HPDE6-E6E7 (cell line): ENCODE data around the gene RUNX1.

Source experiments
- DNase-seq: peaks from one replicate; pipeline ENCODE4 v3.0.0; 2011; ENCODE audit warnings: missing footprints; ENCODE audit errors: extremely low spot score

Gene RUNX1

DNA sequence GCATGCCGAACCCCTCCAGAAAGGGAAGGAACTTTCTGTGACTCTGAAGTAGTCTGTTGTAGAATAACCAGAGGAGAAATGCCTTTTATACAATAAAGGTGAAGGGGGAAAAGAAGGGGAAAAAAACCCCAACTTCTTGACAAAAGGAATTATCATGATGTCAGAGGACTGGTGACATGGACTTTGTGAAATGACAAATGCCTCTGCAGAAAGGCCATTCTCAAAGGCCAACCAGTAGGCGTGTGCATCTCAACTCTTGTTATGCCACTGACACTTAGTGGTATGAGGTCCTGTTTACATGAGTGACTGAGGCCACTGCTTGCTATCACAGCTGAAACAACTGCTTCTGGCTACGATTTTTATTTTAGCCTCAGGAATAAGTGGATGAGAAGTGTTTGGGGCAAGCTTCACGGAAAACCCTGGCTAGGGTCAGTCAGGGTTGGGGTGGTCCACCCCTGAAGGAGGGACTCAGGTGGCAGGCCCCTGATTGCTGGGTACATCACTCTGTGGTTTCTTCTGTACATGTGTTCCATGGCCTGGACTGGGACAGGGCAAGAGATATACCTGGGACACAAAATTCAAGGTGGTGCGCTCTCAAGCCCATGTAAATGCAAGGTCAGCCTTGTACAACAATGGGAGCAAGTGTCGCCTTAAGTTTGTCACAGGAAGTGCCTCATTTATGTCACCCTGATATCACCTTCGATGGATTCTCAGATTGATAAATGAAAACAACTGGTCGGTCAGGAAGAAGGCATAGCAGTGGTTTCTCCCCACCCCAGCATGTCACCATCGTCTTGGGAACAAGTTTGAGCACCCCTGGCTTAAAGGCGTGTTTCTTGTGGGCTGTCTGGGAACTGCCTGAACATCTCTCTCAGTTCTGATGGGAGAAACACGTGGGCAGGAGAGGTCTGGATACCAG, 12.4 kb downstream of the RUNX1 start:
- DNase-seq, result no peak

DNA sequence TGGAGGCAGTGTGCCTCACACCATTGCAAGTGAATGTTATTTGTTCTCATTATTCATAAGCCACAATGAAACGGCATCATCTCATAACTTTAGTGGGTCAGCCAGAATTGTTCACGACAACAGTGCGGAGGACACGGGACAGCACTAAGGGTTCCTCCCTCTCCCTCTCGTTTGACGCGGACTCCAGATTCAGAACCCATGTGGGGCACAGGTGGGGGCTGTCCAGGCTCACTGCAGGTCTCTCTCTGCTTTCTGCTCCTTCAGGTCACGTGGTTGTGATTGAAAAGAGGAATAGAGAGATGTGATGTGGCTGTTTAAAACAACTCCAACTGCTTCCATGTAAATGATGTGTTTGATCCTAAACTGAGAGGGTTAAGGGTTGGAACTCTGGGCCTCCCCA, 13.5 kb downstream of the RUNX1 start:
- no peak for DNase-seq

DNA sequence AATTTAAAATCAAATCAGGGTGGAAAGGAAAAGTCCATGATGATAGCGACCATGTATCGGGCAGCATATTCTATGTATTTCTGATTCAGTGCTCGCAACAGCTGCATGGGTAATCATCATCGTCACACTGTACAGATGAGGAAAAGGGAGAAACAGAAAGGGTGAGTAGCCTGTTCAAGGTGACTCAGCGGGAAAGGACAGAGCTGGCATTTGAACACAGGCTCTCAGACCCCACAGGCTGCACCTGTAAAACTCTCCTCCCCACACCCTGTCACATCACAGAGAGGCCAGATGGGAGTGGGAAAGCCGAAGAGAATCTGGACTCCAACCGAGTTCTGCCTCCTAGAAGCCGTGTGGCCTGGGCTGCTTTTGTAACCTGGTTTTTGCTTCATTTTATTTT, 14.0 kb downstream of the RUNX1 start:
- DNase-seq, result no peak

DNA sequence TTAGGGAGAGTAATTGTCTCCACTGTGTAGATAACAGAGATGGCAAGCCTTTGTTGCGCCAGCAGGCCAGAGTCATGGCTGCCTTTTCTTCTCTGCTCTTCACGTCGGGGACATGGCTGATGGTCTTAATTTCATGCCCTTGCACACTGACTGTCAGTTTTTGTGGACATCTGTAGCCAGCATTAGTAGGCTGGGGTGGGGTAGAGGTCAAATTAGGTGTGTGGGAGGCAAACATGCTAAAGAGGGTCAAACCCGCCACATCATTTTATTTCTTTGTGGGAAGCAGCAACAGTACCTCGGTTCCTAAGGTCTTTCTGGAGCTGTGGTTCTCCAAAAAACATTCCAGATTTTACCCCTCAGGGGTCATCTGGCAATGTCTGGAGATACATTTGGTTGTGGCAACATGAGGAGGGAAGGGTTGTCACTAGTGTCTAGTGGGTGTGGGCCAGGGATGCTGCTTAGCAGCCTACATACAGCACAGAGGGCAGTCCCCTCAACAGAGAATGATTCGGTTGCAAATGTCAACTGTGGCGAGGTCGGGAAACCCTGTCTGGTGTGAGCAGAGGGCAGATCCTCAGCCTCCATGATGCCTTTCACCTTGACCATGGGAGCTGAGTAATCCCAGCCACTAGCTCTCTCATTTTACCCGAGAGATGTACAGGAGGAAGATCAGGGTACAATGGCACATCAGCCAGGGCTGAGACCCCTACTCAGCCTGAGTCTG, 14.7 kb downstream of the RUNX1 start:
- no peak for DNase-seq

DNA sequence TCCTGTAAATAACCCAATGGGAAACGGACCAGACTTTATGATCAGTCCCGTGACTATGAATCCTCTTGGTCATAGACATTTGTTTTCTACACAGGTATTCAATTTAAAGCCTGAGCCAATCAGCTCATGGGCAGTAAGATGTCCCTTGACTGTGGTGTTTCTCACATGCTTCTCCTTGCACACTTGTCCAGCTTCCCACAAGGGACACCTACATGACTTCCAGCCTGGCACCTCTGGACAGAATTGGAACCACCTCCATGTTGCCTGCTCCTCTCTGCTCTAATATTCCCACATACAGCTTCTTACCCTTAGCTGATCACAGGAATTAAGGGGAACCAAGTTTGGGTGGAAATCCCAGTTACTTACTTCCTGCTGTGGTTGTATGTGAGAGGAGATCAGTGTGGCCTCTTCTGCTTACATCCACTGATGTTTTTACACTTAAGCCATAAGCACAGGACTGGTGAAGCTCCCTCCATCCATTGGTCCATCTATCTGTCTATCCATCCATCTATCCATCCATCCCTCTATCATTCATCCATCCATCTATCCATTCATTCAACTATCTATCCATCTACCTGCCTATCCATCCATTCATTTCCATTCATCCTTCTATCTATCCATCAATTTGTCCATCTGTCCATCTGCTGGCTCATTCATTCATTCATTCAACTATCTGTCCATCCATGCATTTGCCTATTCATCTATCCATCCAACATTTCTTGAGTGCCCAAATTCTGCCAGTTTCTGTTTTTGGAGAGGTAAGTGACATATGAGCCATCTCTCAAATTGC, 16.4 kb downstream of the RUNX1 start:
- DNase-seq, result no peak

DNA sequence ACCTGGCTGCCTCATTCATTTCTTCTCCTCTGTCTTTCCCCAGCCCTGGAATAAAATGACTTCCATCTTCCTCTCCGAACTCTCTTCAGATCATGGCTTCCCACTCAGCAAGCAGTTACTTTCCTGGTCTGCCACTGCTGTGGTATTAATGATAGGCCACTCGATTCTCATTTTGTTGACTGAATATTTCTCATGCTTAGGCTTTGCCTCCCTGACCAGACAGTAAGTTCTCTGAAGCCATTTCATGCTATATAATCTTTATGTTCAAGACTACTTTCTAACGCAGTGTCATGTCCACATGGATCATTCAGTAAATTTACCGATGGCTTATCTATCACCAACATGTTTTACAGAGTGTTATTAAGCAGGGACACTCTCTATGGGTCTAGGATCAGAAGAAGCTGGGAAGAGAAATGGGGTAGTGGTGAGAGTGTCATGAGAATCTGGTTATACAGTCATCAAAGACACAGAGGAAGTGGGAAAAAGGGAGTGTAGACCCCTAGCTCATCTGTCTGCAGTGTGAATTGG, 20.6 kb downstream of the RUNX1 start:
- no peak for DNase-seq

DNA sequence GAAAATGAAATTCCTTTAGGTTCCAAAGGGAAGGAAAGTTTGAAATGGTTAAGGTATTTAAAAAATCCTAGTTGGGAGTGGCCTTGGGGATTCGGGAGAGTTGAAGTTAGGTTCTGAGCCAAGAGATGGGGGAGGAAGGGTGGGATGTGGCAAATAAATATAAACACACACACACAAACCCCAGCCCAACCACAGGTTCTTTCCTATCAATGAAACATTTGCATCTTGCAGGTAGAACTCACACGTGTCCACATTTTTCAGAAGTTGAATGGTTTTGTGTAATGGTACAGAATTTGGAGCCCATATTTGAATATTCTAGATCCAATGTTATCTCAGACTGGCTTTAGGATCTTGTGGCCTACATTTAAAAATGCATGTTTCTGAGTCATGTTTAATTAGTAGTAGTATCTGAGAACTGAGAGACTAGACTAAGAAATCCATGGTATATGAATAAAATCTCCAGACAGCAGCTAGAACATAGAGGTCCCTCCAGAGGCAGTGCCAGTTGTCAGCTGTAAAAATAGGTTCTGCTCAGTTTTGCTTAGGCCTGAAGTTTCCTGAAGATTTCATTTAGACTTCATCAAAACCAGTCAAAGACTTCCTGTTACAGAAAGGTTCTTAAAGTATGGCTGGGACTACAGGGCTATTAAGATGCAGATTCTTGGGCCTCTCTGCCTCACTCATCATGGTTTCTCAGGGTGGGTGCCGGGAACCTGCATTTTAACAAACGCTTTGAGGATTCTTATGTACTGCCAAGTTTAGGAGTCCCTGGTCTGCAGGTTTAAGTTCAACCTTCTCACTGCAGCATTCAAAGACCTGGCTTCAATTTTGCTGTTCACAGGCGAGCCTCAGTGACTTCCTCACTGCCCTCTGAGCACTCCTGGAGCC, 21.3 kb downstream of the RUNX1 start:
- no peak for DNase-seq

DNA sequence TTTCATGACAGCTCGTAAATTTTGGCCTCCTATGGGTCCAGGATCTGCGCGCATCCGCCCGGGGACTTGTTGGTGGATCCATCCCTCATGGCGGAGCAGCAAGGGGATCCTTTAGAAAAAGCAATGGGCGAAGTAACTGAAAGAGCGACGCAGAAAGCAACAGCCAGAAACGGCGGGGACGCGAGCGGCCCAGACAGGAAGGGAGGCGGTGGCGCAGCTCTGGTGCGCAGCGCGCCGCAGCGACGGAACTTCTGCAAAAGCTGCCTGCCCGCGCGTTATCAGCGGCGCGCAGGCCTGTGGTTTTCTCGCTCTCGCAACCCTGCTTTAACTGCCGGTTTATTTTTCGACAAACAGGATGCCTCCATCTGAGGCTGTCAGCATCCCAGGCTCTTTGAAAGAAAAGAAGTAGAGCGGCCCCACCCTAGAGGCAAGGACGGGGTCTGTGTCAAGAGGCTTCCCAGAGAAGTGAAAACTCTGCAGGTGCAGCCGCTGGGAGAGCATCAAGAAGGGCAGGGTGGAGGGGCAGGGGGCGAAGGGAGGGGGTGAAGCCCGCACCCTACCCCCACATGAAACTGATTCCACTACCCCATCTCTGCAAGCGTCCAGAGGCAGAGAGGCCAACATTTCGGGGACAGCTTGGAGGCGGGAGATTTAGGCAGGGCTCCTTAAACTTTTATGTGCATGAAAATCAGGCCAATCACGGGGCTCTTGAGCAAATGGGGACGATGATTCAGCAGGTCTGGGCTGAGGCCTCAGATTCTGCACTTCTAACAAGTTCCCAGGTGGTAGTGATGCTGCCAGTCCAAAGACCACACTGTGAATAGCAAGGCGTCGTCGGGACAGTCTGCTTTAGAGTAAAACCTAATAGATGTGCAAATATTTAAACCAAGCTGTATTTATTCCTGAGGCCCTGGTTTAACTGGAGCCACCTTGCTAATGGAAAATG, 22.2 kb downstream of the RUNX1 start:
- DNase-seq, result no peak

DNA sequence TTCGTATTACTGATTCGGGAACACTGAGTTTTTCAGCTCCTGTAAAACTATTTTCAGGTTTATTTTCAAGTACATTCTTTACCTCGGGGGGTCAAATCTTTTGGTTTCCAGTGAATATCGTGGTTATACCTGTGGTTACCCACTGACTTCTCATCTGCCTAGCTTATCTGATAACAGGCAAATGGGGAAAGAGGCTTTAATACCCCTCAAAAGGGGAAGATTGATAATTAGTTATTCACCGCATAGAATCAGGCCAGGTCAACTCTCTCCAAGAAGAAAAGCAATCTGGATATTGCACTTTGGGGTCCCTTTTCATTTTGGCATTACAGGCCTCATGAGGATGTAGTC, 23.0 kb downstream of the RUNX1 start:
- DNase-seq, result no peak

DNA sequence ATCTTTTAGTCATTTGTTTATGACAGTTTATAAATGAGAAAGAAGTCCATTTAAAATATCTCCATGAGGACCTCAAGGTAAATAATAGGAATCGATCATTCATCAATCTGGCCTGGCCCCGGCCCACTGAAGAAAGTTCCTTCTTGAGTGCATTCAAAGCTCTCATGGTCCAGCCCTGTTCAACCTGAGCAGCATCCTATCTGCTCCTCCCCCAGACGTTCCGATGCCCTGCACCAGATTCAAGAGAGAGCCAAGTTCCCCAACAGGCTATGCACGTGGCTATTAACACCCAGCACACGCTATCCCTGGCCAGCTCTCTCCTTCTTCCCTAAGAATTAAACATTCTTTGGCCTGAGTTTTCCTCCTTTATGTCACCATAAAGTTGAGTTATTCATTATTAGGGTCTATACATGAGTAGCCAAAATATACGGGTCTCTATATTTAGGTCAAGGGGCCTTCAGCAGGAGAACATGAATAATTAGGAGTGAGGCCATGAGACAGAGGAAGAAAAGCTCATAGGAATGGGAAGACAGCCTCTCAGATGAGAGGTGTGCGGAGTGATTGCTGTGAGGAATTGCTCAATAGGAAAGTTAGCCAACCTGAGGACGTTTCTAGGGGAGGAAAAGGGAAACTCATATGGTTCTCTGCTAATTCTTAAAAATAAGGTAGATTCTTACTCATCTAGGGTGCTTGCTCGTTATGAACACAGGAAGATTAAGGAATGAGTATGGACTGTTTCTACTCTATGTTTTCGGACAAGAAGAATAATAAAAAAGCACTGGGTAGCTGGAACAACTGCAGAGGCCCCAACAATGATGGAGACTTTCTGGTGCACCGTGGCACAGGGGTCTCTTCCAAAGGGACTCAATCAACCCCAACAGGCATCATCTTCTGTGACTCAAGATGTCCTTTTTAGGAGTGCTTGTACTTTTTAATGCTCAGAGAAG, 23.6 kb downstream of the RUNX1 start:
- DNase-seq, result no peak

DNA sequence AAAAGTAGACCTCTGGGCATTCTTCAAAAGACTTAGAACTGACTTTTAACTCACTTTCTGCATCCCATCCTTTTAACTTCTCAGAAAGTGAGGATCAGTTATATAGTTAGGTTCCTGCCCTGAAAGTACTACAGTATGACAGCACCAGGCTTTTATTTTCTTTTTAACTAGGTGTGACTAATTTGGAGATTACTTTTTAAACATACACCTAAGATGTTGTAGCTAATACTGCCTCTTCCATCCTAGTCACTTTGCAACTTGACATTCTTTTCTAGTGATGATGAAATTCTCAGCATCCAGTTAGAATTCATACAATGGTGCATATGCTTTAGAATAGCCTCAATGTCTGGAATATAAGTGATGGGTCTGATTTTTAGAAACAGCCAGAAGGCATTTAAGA, 24.6 kb downstream of the RUNX1 start:
- DNase-seq, result no peak

DNA sequence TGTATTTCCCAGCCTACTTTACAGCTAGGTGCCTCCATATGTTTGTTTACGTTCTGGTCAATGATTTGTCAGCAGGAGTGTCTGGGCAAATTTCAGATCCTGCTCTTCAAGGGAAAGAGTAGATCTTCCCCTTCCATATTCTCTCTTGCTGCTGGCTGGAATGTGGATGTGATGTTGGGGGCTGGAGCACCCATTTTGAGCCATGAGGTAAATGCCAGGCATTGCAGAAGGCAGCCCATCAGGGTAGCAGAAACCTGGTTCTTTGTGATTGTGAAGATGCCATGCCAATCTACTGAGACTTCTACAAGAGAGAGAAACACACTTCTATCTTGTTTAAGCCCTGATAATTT, 25.1 kb downstream of the RUNX1 start:
- no peak for DNase-seq

DNA sequence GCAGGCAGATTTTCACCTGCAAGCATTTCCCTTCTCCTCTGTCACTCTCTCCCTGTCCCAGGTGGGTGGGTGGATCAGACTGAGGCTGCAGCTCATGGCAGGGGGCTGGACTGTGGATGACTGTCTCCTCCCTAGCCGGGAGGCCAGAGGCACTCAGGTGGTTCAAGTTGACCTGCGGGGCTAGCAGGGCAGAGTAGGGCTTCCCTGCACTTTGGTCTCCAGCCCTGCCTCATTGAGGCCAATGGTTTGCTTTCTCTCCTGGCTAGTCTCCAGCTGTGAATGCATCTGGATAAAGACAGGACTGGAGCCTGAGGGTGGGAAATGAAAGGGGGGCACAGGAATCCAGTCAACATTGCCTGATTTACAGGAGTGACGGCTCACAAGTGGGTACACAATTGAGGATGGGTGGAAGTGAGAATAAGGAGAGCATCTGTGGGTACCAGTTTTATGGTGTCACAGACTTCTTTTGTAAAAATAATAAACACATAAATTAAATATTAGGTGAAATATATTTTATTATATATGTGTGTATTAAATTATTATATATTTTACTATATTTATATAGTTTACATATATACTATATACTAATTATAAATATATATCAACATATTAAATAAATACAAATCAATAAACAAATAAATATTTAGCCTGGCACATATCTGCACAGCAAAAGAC, 25.6 kb downstream of the RUNX1 start:
- no peak for DNase-seq

DNA sequence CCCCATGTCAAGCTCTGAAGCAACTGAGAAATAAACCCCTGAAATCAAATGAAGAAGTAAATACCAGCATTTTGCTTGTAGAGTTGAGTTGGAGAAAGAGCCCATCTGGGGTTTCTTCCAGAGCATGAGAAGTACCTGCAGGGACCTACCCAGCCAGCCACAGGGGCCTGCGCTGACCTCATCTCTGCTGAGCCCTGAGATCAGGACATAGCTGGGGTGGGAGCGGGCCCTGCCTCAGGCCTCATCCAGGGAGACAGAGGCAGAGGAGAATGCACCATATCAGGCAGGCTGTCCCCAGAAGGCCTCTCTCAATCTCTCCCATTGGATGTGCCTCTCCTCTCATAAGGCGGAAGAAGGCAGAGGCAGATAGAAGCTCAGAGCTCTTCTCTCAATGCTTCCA, 27.6 kb downstream of the RUNX1 start:
- no peak for DNase-seq

DNA sequence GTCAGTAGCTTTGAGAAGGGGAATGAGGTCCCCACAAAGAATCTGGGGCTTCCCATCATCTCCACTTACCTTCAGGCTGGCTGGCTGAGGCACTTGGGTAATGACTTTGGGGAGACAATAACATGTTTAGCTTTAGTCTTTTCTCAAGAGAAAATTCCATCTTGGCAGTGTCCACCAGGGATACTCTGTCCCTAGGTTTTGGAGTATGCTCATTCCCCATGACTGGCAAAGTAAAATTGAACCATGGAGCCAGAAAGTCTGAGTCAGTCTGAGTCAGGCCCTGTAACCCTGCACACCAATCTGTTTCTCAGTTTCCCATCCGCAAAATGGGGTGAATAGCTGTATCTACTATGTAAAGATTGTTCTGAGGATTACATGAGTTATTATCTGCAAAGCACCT, 28.2 kb downstream of the RUNX1 start:
- no peak for DNase-seq

DNA sequence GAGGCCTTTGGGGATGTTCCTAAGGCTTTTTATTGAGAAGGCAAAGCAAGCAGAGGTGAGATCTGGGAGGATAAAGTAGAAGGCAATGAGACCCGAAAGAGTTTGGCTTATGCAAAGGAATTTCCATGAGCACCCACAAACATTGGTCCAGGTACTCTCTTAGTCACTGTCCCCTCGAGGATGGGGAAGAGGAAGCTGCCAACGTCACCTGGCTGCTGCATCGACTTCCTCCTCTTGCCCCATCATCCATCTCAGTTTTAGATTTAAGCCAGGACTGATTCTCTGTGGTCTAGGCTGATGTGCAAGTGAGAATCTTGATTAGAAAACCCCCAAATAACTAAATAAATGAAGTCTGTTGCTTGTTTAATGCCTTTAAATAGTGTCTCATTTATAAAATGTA, 28.7 kb downstream of the RUNX1 start:
- DNase-seq, result no peak

DNA sequence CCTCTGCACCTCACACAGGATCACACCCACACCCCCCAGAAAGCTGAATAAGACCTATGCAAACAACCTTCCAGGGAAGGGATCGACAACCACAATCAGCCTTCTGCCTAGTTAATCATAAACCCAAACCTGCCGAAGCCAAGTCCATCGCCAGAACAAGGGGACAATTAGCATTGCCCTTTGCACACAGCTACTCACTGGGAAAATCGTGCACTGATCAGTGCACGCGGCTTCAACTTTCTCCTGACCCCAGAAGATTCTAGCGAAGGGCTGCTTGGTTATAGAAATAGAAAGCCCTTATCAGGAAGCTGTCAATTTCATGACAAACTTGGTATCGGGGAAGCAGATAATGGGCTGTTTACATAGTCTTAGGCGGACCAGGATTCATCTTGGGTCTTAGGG, 29.5 kb downstream of the RUNX1 start:
- no peak for DNase-seq

DNA sequence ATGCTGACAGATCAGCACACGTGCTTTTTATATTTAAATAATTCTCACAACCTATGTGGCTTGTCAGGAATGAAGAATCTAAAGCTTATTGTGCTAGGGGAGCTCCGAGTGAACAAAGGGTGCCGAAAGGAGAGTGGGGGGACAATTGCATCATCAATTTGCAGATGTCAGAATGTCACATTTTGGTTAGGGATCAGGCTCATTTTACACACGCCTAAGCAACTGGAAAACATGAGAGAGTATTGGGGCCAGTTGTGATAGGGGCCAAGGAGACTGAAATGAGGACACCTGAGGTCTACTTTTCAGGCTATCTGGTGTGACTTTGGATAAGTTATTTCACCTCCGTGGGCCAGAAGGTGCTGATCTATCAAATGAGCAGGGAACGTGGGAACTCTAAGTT, 31.8 kb downstream of the RUNX1 start:
- DNase-seq, result no peak
